K562 (cell line): ENCODE measurements around the gene STX1B. TPM values are rescaled to one million over a fixed set of nuclear protein-coding genes. Genes with fewer than 3 reads are reported as not detected.

Source experiments
- CHD1 ChIP-seq: fragments of 200-600 bp; sonication (generic); IDR thresholded peaks from one replicate; pipeline ENCODE4 v1.6.1; 2012; ENCODE audit warnings: mild to moderate bottlenecking, moderate library complexity, low read length, inconsistent platforms
- ELF1 ChIP-seq: fragments of 200-800 bp; sonication (Bioruptor generic); IDR thresholded peaks from 2 replicates; pipeline ENCODE4 v1.6.1; 2016; ENCODE audit warnings: missing genetic modification characterization, missing compliant biosample characterization
- ETV5 ChIP-seq: sonication (generic); formaldehyde crosslinking; IDR thresholded peaks from 2 replicates; pipeline ENCODE4 v1.4.0; 2020; ENCODE audit warnings: low read depth, mild to moderate bottlenecking, missing genetic modification reagents
- FIP1L1 ChIP-seq: fragments of 200-400 bp; formaldehyde crosslinking; IDR thresholded peaks from 2 replicates; pipeline ENCODE4 v1.6.1; 2018; ENCODE audit warnings: mild to moderate bottlenecking, low read depth, low read length; ENCODE audit not compliant: poor library complexity, severe bottlenecking
- FOXK1 ChIP-seq: sonication (generic); formaldehyde crosslinking; IDR thresholded peaks from 2 replicates; pipeline ENCODE4 v1.8.0; 2022; ENCODE audit warnings: missing genetic modification reagents, mild to moderate bottlenecking, borderline replicate concordance
- FUS ChIP-seq: fragments of 200-400 bp; formaldehyde crosslinking; optimal IDR thresholded peaks from 2 replicates; pipeline ENCODE3; 2017; ENCODE audit warnings: low read depth, low read length
- HDAC2 ChIP-seq: fragments of 450-650 bp; IDR thresholded peaks from 2 replicates; pipeline ENCODE4 v1.6.1; 2016; ENCODE audit warnings: mild to moderate bottlenecking
- NFATC3 ChIP-seq: fragments of 450-650 bp; IDR thresholded peaks from 2 replicates; pipeline ENCODE4 v1.6.1; 2017; ENCODE audit warnings: mild to moderate bottlenecking
- POLR2A ChIP-seq: fragments of 450-650 bp; conservative IDR thresholded peaks from 2 replicates; pipeline ENCODE4 v1.6.1; 2016
- RBFOX2 ChIP-seq: fragments of 200-400 bp; formaldehyde crosslinking; IDR thresholded peaks from 2 replicates; pipeline ENCODE4 v1.6.1; 2017; ENCODE audit warnings: low read depth, mild to moderate bottlenecking, low read length, moderate library complexity
- RBM34 ChIP-seq: fragments of 200-400 bp; formaldehyde crosslinking; IDR thresholded peaks from 2 replicates; pipeline ENCODE4 v1.6.1; 2018; ENCODE audit warnings: low read length, borderline replicate concordance; ENCODE audit not compliant: insufficient read depth
- SUPT5H ChIP-seq: fragments of 450-650 bp; IDR thresholded peaks from 2 replicates; pipeline ENCODE4 v1.6.1; 2016
- TAF1 ChIP-seq: IDR thresholded peaks from 2 replicates; pipeline ENCODE4 v1.6.1; 2011; ENCODE audit warnings: mild to moderate bottlenecking, low read length, moderate library complexity; ENCODE audit not compliant: insufficient read depth, control insufficient read depth, severe bottlenecking; ENCODE audit errors: extremely low read depth
- UBTF ChIP-seq, 2 experiments: IDR thresholded peaks; 2 replicates each; pipeline ENCODE4 v1.6.1; 2012; ENCODE audit warnings: improper control_type of control experiment in 2 of 2, low read depth in 2 of 2, low read length in 2 of 2, borderline replicate concordance in 1 of 2
- USF1 ChIP-seq: sonication (generic); formaldehyde crosslinking; IDR thresholded peaks from 2 replicates; pipeline ENCODE4 v1.9.0; 2022; ENCODE audit warnings: mild to moderate bottlenecking, missing genetic modification reagents
- USF2 ChIP-seq: sonication (generic); formaldehyde crosslinking; IDR thresholded peaks from 2 replicates; pipeline ENCODE4 v1.5.0; 2020; ENCODE audit warnings: missing genetic modification reagents
- ZBTB8A ChIP-seq: fragments of 450-650 bp; IDR thresholded peaks from 2 replicates; pipeline ENCODE4 v1.6.1; 2018; ENCODE audit warnings: mild to moderate bottlenecking, moderate library complexity; ENCODE audit not compliant: partially characterized antibody
- ZFP36 ChIP-seq: fragments of 150-350 bp; IDR thresholded peaks from 2 replicates; pipeline ENCODE4 v1.6.1; 2018; ENCODE audit warnings: low read length, low read depth; ENCODE audit not compliant: partially characterized antibody
- polyA plus RNA-seq, 8 experiments: library from polyadenylated mRNA; depleted of rRNA in 4 of 8; stranded (reverse) in 5 of 8; unstranded in 3 of 8; fragments of >200 nt; fragmentation: Nextera tagmentation in 2 of 8; fragmentation: Illumina TruSeq in 1 of 8; extraction: Ambion mirVana in 2 of 8; extraction: Trizol in 1 of 8; gene quantifications; 2 replicates each; pipeline versions ENCODE4 v1.2.1 to v1.2.3, GENCODE V29; 2011 to 2014; ENCODE audit warnings: inconsistent platforms in 1 of 8, missing spikeins in 1 of 8
- total RNA-seq, 7 experiments: library from RNA; depleted of rRNA in 6 of 7; stranded (reverse); fragments of >200 nt in 6 of 7; fragmentation: Illumina TruSeq in 2 of 7; extraction: Trizol in 2 of 7; gene quantifications; 2 replicates each; pipeline versions ENCODE4 v1.2.1 to v1.2.3, GENCODE V29; 2011 to 2021; ENCODE audit warnings: low replicate concordance in 1 of 7
- TF ChIP-seq, protein P1 (sequence below): sonication (generic); formaldehyde crosslinking; IDR thresholded peaks from 2 replicates; pipeline ENCODE4 v1.8.0; 2023; ENCODE audit warnings: mild to moderate bottlenecking, missing genetic modification reagents

Gene STX1B
- total and polyA plus RNA-seq, 9 of the 15 experiments (the other 6 are each of a cell fraction or from before 2014, with no cell fraction given), result 0.07 to 2.5 (median 0.86) TPM

- peak; percentile 58 for TF ChIP-seq TAF1
- peak; percentile 63 for TF ChIP-seq USF2
- 0 out of 2 replicates have a peak, but pooled peaks have one; percentile 19 for TF ChIP-seq FOXK1 (CRISPR knock-in tag)
- no peak for TF ChIP-seq NFATC3
- TF ChIP-seq, protein P1, sequence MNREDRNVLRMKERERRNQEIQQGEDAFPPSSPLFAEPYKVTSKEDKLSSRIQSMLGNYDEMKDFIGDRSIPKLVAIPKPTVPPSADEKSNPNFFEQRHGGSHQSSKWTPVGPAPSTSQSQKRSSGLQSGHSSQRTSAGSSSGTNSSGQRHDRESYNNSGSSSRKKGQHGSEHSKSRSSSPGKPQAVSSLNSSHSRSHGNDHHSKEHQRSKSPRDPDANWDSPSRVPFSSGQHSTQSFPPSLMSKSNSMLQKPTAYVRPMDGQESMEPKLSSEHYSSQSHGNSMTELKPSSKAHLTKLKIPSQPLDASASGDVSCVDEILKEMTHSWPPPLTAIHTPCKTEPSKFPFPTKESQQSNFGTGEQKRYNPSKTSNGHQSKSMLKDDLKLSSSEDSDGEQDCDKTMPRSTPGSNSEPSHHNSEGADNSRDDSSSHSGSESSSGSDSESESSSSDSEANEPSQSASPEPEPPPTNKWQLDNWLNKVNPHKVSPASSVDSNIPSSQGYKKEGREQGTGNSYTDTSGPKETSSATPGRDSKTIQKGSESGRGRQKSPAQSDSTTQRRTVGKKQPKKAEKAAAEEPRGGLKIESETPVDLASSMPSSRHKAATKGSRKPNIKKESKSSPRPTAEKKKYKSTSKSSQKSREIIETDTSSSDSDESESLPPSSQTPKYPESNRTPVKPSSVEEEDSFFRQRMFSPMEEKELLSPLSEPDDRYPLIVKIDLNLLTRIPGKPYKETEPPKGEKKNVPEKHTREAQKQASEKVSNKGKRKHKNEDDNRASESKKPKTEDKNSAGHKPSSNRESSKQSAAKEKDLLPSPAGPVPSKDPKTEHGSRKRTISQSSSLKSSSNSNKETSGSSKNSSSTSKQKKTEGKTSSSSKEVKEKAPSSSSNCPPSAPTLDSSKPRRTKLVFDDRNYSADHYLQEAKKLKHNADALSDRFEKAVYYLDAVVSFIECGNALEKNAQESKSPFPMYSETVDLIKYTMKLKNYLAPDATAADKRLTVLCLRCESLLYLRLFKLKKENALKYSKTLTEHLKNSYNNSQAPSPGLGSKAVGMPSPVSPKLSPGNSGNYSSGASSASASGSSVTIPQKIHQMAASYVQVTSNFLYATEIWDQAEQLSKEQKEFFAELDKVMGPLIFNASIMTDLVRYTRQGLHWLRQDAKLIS (CRISPR knock-in tag), result no peak
- peak; percentile 64 for TF ChIP-seq FIP1L1
- peak; percentile 79 for TF ChIP-seq ELF1 (tag)
- TF ChIP-seq USF1 (CRISPR knock-in tag), result peak; percentile 60
- TF ChIP-seq HDAC2, result peak; percentile 18; the same call in 1 of the 2 replicates
- TF ChIP-seq ZFP36, result peak; percentile 73
- TF ChIP-seq ZBTB8A, result no peak
- TF ChIP-seq SUPT5H, result peak; percentile 77
- peak; percentile 15 for TF ChIP-seq CHD1
- peak; percentile 73 for TF ChIP-seq POLR2A
- TF ChIP-seq RBFOX2, result peak; percentile 88
- TF ChIP-seq RBM34, result 0 out of 2 replicates have a peak, but pooled peaks have one; percentile 84
- TF ChIP-seq FUS, result peak; percentile 73
- peak; percentile 56 to 75 for TF ChIP-seq UBTF (IDR thresholded peaks at IDR 0.05; ENCODE audit: borderline replicate concordance in 1 of 2, low read depth in 2 of 2, low read length in 2 of 2)
- peak; percentile 54; the same call in 1 of the 2 replicates for TF ChIP-seq ETV5 (CRISPR knock-in tag)
Measured at GRCh38 chr16:30948667-30949649, 61.5 kb downstream of the STX1B start, which contains the start of gene ORAI3 (continued).
